Mesendoderm (in vitro differentiated cells): ENCODE measurements around the gene HPGD.

Source experiments
- DNase-seq: peaks from one replicate; pipeline ENCODE4 v3.0.0; 2013
- H2AK5ac ChIP-seq: 2 replicates; pipeline ENCODE4 v1.6.1; 2013; ENCODE audit warnings: low read length, inconsistent platforms
- H2BK120ac ChIP-seq: 2 replicates; pipeline ENCODE4 v1.6.1; 2013; ENCODE audit warnings: low read depth, mild to moderate bottlenecking, low read length, moderate library complexity, mixed read lengths
- H2BK15ac ChIP-seq: replicated peaks from 2 replicates; pipeline ENCODE4 v1.6.1; 2013; ENCODE audit warnings: low read depth, mild to moderate bottlenecking, moderate library complexity
- H2BK5ac ChIP-seq: 2 replicates; pipeline ENCODE4 v1.6.1; 2013; ENCODE audit warnings: low read length, inconsistent platforms
- H3K18ac ChIP-seq: 2 replicates; pipeline ENCODE4 v1.6.1; 2013; ENCODE audit warnings: mild to moderate bottlenecking, low read length, mixed read lengths
- H3K23ac ChIP-seq: one replicate; pipeline ENCODE4 v1.6.1; 2013; ENCODE audit warnings: low read length
- H3K27ac ChIP-seq: 2 replicates; pipeline ENCODE4 v1.5.1; 2013; ENCODE audit warnings: low read depth, mild to moderate bottlenecking, inconsistent platforms, low read length, moderate library complexity
- H3K27me3 ChIP-seq: 2 replicates; pipeline ENCODE4 v1.6.1; 2013; ENCODE audit warnings: low read length, control low read depth, mild to moderate bottlenecking, inconsistent platforms; ENCODE audit not compliant: insufficient read depth, poor library complexity
- H3K36me3 ChIP-seq: 2 replicates; pipeline ENCODE4 v1.6.1; 2013; ENCODE audit warnings: low read length, inconsistent platforms; ENCODE audit not compliant: control insufficient read depth, insufficient read depth
- H3K4ac ChIP-seq: one replicate; pipeline ENCODE4 v1.6.1; 2013; ENCODE audit warnings: low read depth, mild to moderate bottlenecking, low read length, moderate library complexity
- H3K4me1 ChIP-seq: 2 replicates; pipeline ENCODE4 v1.6.1; 2013; ENCODE audit warnings: low read depth, low read length, inconsistent platforms; ENCODE audit not compliant: control insufficient read depth
- H3K4me2 ChIP-seq: 2 replicates; pipeline ENCODE4 v1.6.1; 2013; ENCODE audit warnings: low read length
- H3K4me3 ChIP-seq: 2 replicates; pipeline ENCODE4 v1.5.1; 2013; ENCODE audit warnings: mild to moderate bottlenecking, low read length
- H3K56ac ChIP-seq: one replicate; pipeline ENCODE4 v1.6.1; 2013; ENCODE audit warnings: low read length
- H3K79me1 ChIP-seq: 2 replicates; pipeline ENCODE4 v1.6.1; 2013; ENCODE audit warnings: low read length, inconsistent platforms
- H3K79me2 ChIP-seq: 2 replicates; pipeline ENCODE4 v1.6.1; 2013; ENCODE audit warnings: mild to moderate bottlenecking, low read length; ENCODE audit not compliant: control insufficient read depth, insufficient read depth
- H3K9ac ChIP-seq: 2 replicates; pipeline ENCODE4 v1.6.1; 2013; ENCODE audit warnings: low read length, inconsistent platforms
- H4K5ac ChIP-seq: one replicate; pipeline ENCODE4 v1.6.1; 2013; ENCODE audit warnings: low read length
- H4K8ac ChIP-seq: one replicate; pipeline ENCODE4 v1.6.1; 2013; ENCODE audit warnings: low read depth, mild to moderate bottlenecking, control low read depth, low read length, moderate library complexity
- WGBS: extraction: QIAGEN DNeasy Blood & Tissue Kit; methylation state at CpG from one replicate; pipeline ENCODE4 v1.1.7; 2013; ENCODE audit warnings: low lambda C conversion rate, missing lambda C conversion rate; ENCODE audit not compliant: insufficient coverage; ENCODE audit errors: extremely low coverage; 5-methylcytosine and 5-hydroxymethylcytosine counted together

HPGD gene

GRCh38 chr4:174451718-174452296 is 70.5 kb downstream of the HPGD start:
- Histone ChIP-seq H3K18ac (no peak overlapping the region), H3K9ac (no peak overlapping the region), H3K27me3 (no peaks in the 10 kb centered on the region), H2BK15ac (no peak overlapping the region), H3K4me1 (no peaks in the 10 kb centered on the region), H3K27ac (no peak overlapping the region), H2AK5ac (no peak overlapping the region), H4K8ac (no peak overlapping the region), H3K4me2 (no peak overlapping the region), H3K4ac (no peak overlapping the region), H3K56ac (no peak overlapping the region), H3K79me1 (no peaks in the 10 kb centered on the region), H2BK120ac (no peak overlapping the region), H4K5ac (no peak overlapping the region), H3K4me3 (no peak overlapping the region), H3K79me2 (no peaks in the 10 kb centered on the region), H3K36me3 (no peaks in the 10 kb centered on the region), H2BK5ac (no peak overlapping the region), H3K23ac (no peak overlapping the region)
- DNase-seq: no peak
- WGBS: no CpG with 5 or more reads among the region's 2 CpGs

GRCh38 chr4:174450786-174451125 is 71.5 kb downstream of the HPGD start:
- Histone ChIP-seq H3K27ac (no peak overlapping the region), H2BK120ac (no peak overlapping the region), H3K36me3 (no peaks in the 10 kb centered on the region), H3K79me2 (no peaks in the 10 kb centered on the region), H2AK5ac (no peak overlapping the region), H3K27me3 (no peaks in the 10 kb centered on the region), H3K23ac (no peak overlapping the region), H2BK15ac (no peak overlapping the region), H3K56ac (no peak overlapping the region), H3K4me3 (no peak overlapping the region), H3K9ac (no peak overlapping the region), H3K18ac (no peak overlapping the region), H4K8ac (no peak overlapping the region), H2BK5ac (no peak overlapping the region), H3K4ac (no peak overlapping the region), H3K4me1 (no peaks in the 10 kb centered on the region), H4K5ac (no peak overlapping the region), H3K4me2 (no peak overlapping the region), H3K79me1 (no peaks in the 10 kb centered on the region)
- no CpG with 5 or more reads among the region's 3 CpGs for WGBS
- DNase-seq: no peak

GRCh38 chr4:174449944-174450785 is 72.1 kb downstream of the HPGD start:
- Histone ChIP-seq H3K27ac (no peak overlapping the region), H3K9ac (no peak overlapping the region), H2BK5ac (no peak overlapping the region), H4K8ac (no peak overlapping the region), H3K4ac (no peak overlapping the region), H3K36me3 (no peaks in the 10 kb centered on the region), H2AK5ac (no peak overlapping the region), H3K27me3 (no peaks in the 10 kb centered on the region), H4K5ac (no peak overlapping the region), H3K79me1 (no peaks in the 10 kb centered on the region), H3K18ac (no peak overlapping the region), H3K79me2 (no peaks in the 10 kb centered on the region), H2BK15ac (no peak overlapping the region), H3K4me3 (no peak overlapping the region), H3K23ac (no peak overlapping the region), H3K4me2 (no peak overlapping the region), H2BK120ac (no peak overlapping the region), H3K4me1 (no peaks in the 10 kb centered on the region), H3K56ac (no peak overlapping the region)
- DNase-seq: no peak
- no CpG with 5 or more reads among the region's 5 CpGs for WGBS

- Histone ChIP-seq H2BK120ac (no peak overlapping the region), H2AK5ac (no peak overlapping the region), H3K36me3 (no peaks in the 10 kb centered on the region), H3K27me3 (no peaks in the 10 kb centered on the region), H3K27ac (no peak overlapping the region), H3K9ac (no peak overlapping the region), H4K5ac (no peak overlapping the region), H4K8ac (no peak overlapping the region), H2BK5ac (no peak overlapping the region), H3K79me2 (no peaks in the 10 kb centered on the region), H3K23ac (no peak overlapping the region), H3K79me1 (no peaks in the 10 kb centered on the region), H3K4ac (no peak overlapping the region), H3K18ac (no peak overlapping the region), H3K4me2 (no peak overlapping the region), H3K4me1 (no peaks in the 10 kb centered on the region), H3K4me3 (no peak overlapping the region), H3K56ac (no peak overlapping the region), H2BK15ac (no peak overlapping the region)
- DNase-seq: no peak
- WGBS: no CpG with 5 or more reads among the region's 1 CpG
Observed at GRCh38 chr4:174449152-174449551, 73.1 kb downstream of the HPGD start.

- Histone ChIP-seq H3K56ac (no peak overlapping the region), H4K8ac (no peak overlapping the region), H3K23ac (no peak overlapping the region), H3K9ac (no peak overlapping the region), H3K4me3 (no peak overlapping the region), H3K27me3 (no peaks in the 10 kb centered on the region), H3K18ac (peak overlapping the region; percentile 73), H4K5ac (no peak overlapping the region), H3K4me2 (no peak overlapping the region), H3K4ac (no peak overlapping the region), H2BK120ac (no peak overlapping the region), H2BK15ac (no peak overlapping the region), H3K36me3 (no peaks in the 10 kb centered on the region), H3K79me2 (no peaks in the 10 kb centered on the region), H2BK5ac (no peak overlapping the region), H3K27ac (no peak overlapping the region), H3K79me1 (no peaks in the 10 kb centered on the region), H2AK5ac (no peak overlapping the region), H3K4me1 (no peaks in the 10 kb centered on the region)
- DNase-seq: no peak
- WGBS: no CpG with 5 or more reads among the region's 1 CpG
Observed at GRCh38 chr4:174444390-174444789, 77.9 kb downstream of the HPGD start.
